Embryonic facial prominence (tissue), 1 donor: ENCODE results near the gene RHOXF2B.
"Not testable (repeated sequence)": the region's sequence is repeated elsewhere in the genome, so short reads cannot be mapped to it uniquely, and the experiment has no call there.

Experiments used
- DNase-seq: peaks from one replicate; pipeline ENCODE4 v3.0.0-alpha.2; 2016; ENCODE audit errors: extremely low spot score

The RHOXF2B gene

GRCh38 chrX:120077590-120077989, at the start of gene RHOXF2B:
TSS of gene RHOXF2B (minus strand) at chrX:120077690. CDS start at chrX:120077552, 138 bp downstream.
- not testable (repeated sequence) for DNase-seq

- DNase-seq: no peak
These were observed 48.0 kb upstream of the RHOXF2B start for GRCh38 chrX:120125444-120125843.

GRCh38 chrX:120120223-120120622, 42.7 kb upstream of the RHOXF2B start:
- no peak for DNase-seq

GRCh38 chrX:120115438-120115963, 38.0 kb upstream of the RHOXF2B start, which contains the start of gene RHOXF1:
TSS of gene RHOXF1 (minus strand) at chrX:120115913. CDS start at chrX:120115862, 51 bp downstream.
- DNase-seq: no peak

GRCh38 chrX:120111611-120112010, 34.1 kb upstream of the RHOXF2B start:
- DNase-seq: no peak

GRCh38 chrX:120109378-120109777, 31.9 kb upstream of the RHOXF2B start:
- no peak for DNase-seq

GRCh38 chrX:120104707-120105106, 27.2 kb upstream of the RHOXF2B start:
- not testable (repeated sequence) for DNase-seq

- DNase-seq: not testable (repeated sequence)
These were observed 23.6 kb upstream of the RHOXF2B start for GRCh38 chrX:120101057-120101456.

- no peak for DNase-seq
These were observed 12.7 kb upstream of the RHOXF2B start for GRCh38 chrX:120090208-120090607.

- no peak for DNase-seq
These were observed 10.0 kb upstream of the RHOXF2B start for GRCh38 chrX:120087289-120088017.

GRCh38 chrX:120085553-120086185, 8.2 kb upstream of the RHOXF2B start:
- DNase-seq: not testable (repeated sequence)

- not testable (repeated sequence) for DNase-seq
These were observed 11.3 kb downstream of the RHOXF2B start for GRCh38 chrX:120066169-120066568.

GRCh38 chrX:120042712-120043111, 34.8 kb downstream of the RHOXF2B start:
- DNase-seq: not testable (repeated sequence)

GRCh38 chrX:120042247-120042646, 35.2 kb downstream of the RHOXF2B start:
- DNase-seq: not testable (repeated sequence)

GRCh38 chrX:120040176-120040575, 37.3 kb downstream of the RHOXF2B start:
- DNase-seq: not testable (repeated sequence)

- not testable (repeated sequence) for DNase-seq
These were observed 38.3 kb downstream of the RHOXF2B start for GRCh38 chrX:120039087-120039733.

- no peak for DNase-seq
These were observed 40.8 kb downstream of the RHOXF2B start for GRCh38 chrX:120036704-120037103.

- not testable (repeated sequence) for DNase-seq
These were observed 41.8 kb downstream of the RHOXF2B start for GRCh38 chrX:120035522-120036309.

- DNase-seq: no peak
These were observed 48.1 kb downstream of the RHOXF2B start for GRCh38 chrX:120029354-120029753.

- no peak for DNase-seq
These were observed 54.2 kb downstream of the RHOXF2B start for GRCh38 chrX:120023259-120023658.

- no peak for DNase-seq
These were observed 54.7 kb downstream of the RHOXF2B start for GRCh38 chrX:120022763-120023162.
